Esophagus squamous epithelium (tissue), 4 donors: ENCODE measurements around the gene AOC2.

Source experiments
- CTCF ChIP-seq, 6 experiments: fragments of 450-650 bp in 4 of 6; fragments of 200-600 bp in 2 of 6; sonication (generic) in 2 of 6; IDR thresholded peaks; one replicate each; pipeline ENCODE4 v1.5.1; 2016 to 2019; ENCODE audit warnings: antibody characterized with exemption in 6 of 6, mild to moderate bottlenecking in 4 of 6, moderate library complexity in 4 of 6
- POLR2A ChIP-seq, 4 donors: fragments of 450-650 bp; IDR thresholded peaks; one replicate each; pipeline ENCODE4 v1.6.1; 2017; ENCODE audit warnings: antibody characterized with exemption in 4 of 4, mild to moderate bottlenecking in 4 of 4, moderate library complexity in 3 of 4

GRCh38 chr17:42878924-42879595, 34.7 kb downstream of the AOC2 start:
- TF ChIP-seq CTCF (IDR thresholded peaks at IDR 0.05) (no peak), POLR2A (IDR thresholded peaks at IDR 0.05) (no peak)
